Head of caudate nucleus (tissue), 42 donors: ENCODE measurements around the gene PYROXD2.

Experiments
- DNase-seq, 42 donors: peaks; one replicate each; pipeline versions ENCODE4 v3.0.0 to v3.0.0-alpha.2; 2020 to 2021; ENCODE audit warnings: mixed read lengths in 7 of 42
- intact Hi-C: fragments of 100-400 bp; cut with DNase I; formaldehyde crosslinking; loops from one replicate; pipeline ENCODE4 v1.15.0; 2022

PYROXD2 gene

GRCh38 chr10:98438715-98439114, 23.7 kb upstream of the PYROXD2 start:
- no peak for DNase-seq
- intact Hi-C loops = no loop called here

- DNase-seq = peak in 13 of 42 donors; percentile 14 to 74 (median 41)
- intact Hi-C loops = no loop called here
These were observed 21.7 kb upstream of the PYROXD2 start for GRCh38 chr10:98436704-98437103.

- peak in 2 of 42 donors; percentile 13 to 25 for DNase-seq
- intact Hi-C loops = no loop called here
These were observed 20.2 kb upstream of the PYROXD2 start for GRCh38 chr10:98435178-98435577.

- peak in 1 of 42 donors; percentile 20 for DNase-seq
- intact Hi-C loops = no loop called here
These were observed 19.1 kb upstream of the PYROXD2 start for GRCh38 chr10:98433881-98434732.

- no peak for DNase-seq
- intact Hi-C loops = no loop called here
These were observed 18.4 kb upstream of the PYROXD2 start for GRCh38 chr10:98433371-98433770.

- no peak for DNase-seq
- intact Hi-C loops = no loop called here
These were observed 17.3 kb upstream of the PYROXD2 start for GRCh38 chr10:98432330-98432729.

GRCh38 chr10:98431016-98431415, 16.0 kb upstream of the PYROXD2 start:
- DNase-seq = peak in 3 of 42 donors; percentile 17 to 27 (median 21)
- intact Hi-C loops = no loop called here

- intact Hi-C loops = no loop called here
- peak in 2 of 42 donors; percentile 27 to 29 for DNase-seq
These were observed 15.4 kb upstream of the PYROXD2 start for GRCh38 chr10:98430427-98430826.

- peak in 3 of 42 donors; percentile 14 to 33 (median 19) for DNase-seq
- intact Hi-C loops = no loop called here
These were observed 14.5 kb upstream of the PYROXD2 start for GRCh38 chr10:98429320-98430072.

- peak in 3 of 42 donors; percentile 19 to 30 (median 26) for DNase-seq
- intact Hi-C loops = no loop called here
These were observed 12.1 kb upstream of the PYROXD2 start for GRCh38 chr10:98427011-98427515.

GRCh38 chr10:98425511-98426352, 10.8 kb upstream of the PYROXD2 start:
- intact Hi-C loops = no loop called here
- peak in 34 of 42 donors; percentile 19 to 68 (median 50) for DNase-seq

- intact Hi-C loops = no loop called here
- DNase-seq = peak in 2 of 42 donors; percentile 25 to 35
These were observed 9.6 kb upstream of the PYROXD2 start for GRCh38 chr10:98424295-98425254.

GRCh38 chr10:98423691-98424120, 8.7 kb upstream of the PYROXD2 start:
- DNase-seq = no peak
- intact Hi-C loops = no loop called here

- intact Hi-C loops = no loop called here
- DNase-seq = peak in 1 of 42 donors; percentile 17
These were observed 7.2 kb upstream of the PYROXD2 start for GRCh38 chr10:98422182-98422581.

GRCh38 chr10:98420786-98421185, 5.8 kb upstream of the PYROXD2 start:
- intact Hi-C loops = no loop called here
- peak in 2 of 42 donors; percentile 5 to 12 for DNase-seq

GRCh38 chr10:98419469-98420261, 4.7 kb upstream of the PYROXD2 start:
- intact Hi-C loops = no loop called here
- peak in 1 of 42 donors; percentile 18 for DNase-seq
